ENCODE results near the gene DLG2. TPM values are rescaled to one million over a fixed set of nuclear protein-coding genes. Genes with fewer than 3 reads are reported as not detected.

The DLG2 gene
- total and polyA plus RNA-seq, 9 of the 15 experiments (the other 6 are each of a cell fraction or from before 2014, with no cell fraction given), result 0.52 to 1.6 (median 0.95) TPM

DNA sequence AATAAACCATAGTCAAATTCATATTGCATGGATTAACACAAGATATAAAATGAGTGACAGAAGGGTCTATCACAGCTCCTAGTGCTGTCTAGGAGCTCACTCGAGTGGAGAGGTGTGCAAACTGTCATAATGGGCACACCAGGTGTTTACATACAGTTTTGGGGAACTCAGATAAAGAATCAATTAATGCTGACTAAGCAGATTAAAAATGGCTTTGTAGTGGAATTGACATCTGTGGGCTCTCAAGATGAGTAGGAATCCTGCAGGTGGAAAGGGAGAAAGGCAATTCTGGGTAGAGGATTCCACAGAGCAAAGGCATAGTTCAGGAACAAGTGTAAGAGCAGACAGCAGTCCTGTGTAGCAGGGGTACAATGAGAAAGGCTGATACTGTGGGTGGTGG, 1844.8 kb downstream of the DLG2 start (continued):
- TF ChIP-seq NR2C1 (IDR thresholded peaks at IDR 0.05), result no peak
- TF ChIP-seq NR2C1 (tag; IDR thresholded peaks at IDR 0.05), result no peak
- no peak for TF ChIP-seq NR3C1 (CRISPR knock-in tag; IDR thresholded peaks at IDR 0.05)
- TF ChIP-seq ZBTB8A (IDR thresholded peaks at IDR 0.05; ENCODE audit: partially characterized antibody), result no peak
- TF ChIP-seq, protein P1, sequence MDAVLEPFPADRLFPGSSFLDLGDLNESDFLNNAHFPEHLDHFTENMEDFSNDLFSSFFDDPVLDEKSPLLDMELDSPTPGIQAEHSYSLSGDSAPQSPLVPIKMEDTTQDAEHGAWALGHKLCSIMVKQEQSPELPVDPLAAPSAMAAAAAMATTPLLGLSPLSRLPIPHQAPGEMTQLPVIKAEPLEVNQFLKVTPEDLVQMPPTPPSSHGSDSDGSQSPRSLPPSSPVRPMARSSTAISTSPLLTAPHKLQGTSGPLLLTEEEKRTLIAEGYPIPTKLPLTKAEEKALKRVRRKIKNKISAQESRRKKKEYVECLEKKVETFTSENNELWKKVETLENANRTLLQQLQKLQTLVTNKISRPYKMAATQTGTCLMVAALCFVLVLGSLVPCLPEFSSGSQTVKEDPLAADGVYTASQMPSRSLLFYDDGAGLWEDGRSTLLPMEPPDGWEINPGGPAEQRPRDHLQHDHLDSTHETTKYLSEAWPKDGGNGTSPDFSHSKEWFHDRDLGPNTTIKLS (IDR thresholded peaks at IDR 0.05; ENCODE audit: borderline replicate concordance, low read depth), result no peak
- TF ChIP-seq CC2D1A (IDR thresholded peaks at IDR 0.05), result no peak
- no peak for TF ChIP-seq ZBTB43 (CRISPR knock-in tag; IDR thresholded peaks at IDR 0.05)
- TF ChIP-seq ZNF197 (CRISPR knock-in tag; IDR thresholded peaks at IDR 0.05; ENCODE audit: low read depth), result no peak
- peak; percentile 92 for TF ChIP-seq ZNF316 (IDR thresholded peaks at IDR 0.05)
- TF ChIP-seq TARDBP (IDR thresholded peaks at IDR 0.05), result no peak
- TF ChIP-seq FOS (IDR thresholded peaks at IDR 0.05; ENCODE audit: extremely low read depth, insufficient read length), result no peak
- TF ChIP-seq TFAP4 (CRISPR knock-in tag; IDR thresholded peaks at IDR 0.05; ENCODE audit: borderline replicate concordance), result no peak

Data from K562 (cell line).